ENCODE results near the gene EMC10.

EMC10 gene

GRCh38 chr19:50516456-50516855, 40.1 kb downstream of the EMC10 start:
- H2AFZ ChIP-seq (ENCODE audit: insufficient read depth, low read length, poor library complexity) = no peak overlapping the region

DNA sequence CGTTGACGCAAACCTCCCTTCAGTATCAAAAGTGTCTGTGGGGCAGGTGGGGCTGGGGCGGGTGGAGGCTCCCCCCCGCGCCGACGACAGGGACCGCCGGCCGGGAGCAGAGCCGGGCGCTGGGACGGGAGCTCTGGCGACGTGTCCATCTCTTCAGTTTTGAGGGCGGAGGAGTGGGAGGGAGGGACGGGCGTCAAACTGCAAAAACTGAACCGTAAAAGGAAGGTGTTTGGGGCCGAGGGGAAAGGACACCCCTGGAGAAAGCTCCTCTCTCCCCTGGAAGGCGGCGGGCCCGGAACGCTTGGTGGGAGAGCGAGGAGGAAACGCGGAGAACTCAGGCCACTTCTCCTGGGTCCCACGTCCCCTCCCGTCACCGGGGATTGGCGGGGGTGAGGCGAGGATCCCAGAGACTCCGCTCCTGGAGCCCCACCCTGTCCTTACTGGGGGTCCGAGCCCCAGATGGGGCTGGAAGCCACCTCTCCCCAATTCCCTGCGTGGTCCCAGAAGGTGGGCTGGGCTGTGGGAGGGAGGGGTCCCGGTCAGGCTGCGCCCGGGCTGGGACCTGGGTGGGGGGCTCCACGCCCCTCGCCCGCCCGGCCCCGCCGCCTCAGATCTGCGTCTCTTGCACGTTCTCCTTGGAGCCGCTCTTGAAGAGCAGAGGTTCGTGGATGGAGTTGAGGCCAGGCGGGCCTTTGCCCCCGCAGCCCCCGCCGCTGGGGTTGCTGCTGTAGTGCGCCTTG, 40.8 kb downstream of the EMC10 start:
- peaks cover 16% of the 10 kb centered on the region for H3K9me3 ChIP-seq (ENCODE audit: insufficient read depth, low read depth, low read length)
- H4K12ac ChIP-seq (ENCODE audit: low read depth, low read length) = no peak overlapping the region
- H3K27ac ChIP-seq (ENCODE audit: low read depth, low read length) = no peak overlapping the region
- no peaks in the 10 kb centered on the region for H3K79me1 ChIP-seq (ENCODE audit: low read length)
- no peak overlapping the region for H4K8ac ChIP-seq (ENCODE audit: low read depth, low read length)
- no peak overlapping the region for H2BK12ac ChIP-seq (ENCODE audit: low read length)
- no peak overlapping the region for H2AK5ac ChIP-seq (ENCODE audit: low read length)
- H2AFZ ChIP-seq (ENCODE audit: insufficient read depth, low read length, poor library complexity) = no peak overlapping the region
- no peak overlapping the region for H2BK5ac ChIP-seq (ENCODE audit: low read depth, low read length, poor library complexity)
- no peak overlapping the region for H3K4me3 ChIP-seq (ENCODE audit: low read depth, low read length)
- no peak overlapping the region for H3K14ac ChIP-seq (ENCODE audit: low read length)
- no peak overlapping the region for H4K91ac ChIP-seq (ENCODE audit: low read depth, low read length)
- H3K79me2 ChIP-seq (ENCODE audit: control insufficient read depth, insufficient read depth, low read length, poor library complexity) = no peaks in the 10 kb centered on the region
- no peak overlapping the region for H3K9ac ChIP-seq (ENCODE audit: low read length)
- H3K4me2 ChIP-seq (ENCODE audit: low read length) = no peak overlapping the region
- no peak for DNase-seq
- no peak overlapping the region for H3K18ac ChIP-seq (ENCODE audit: low read length)
- no peak overlapping the region for H3K23ac ChIP-seq (ENCODE audit: low read length)
- no CpG with 5 or more reads among the region's 53 CpGs for WGBS (ENCODE audit: extremely low coverage, insufficient coverage, insufficient read length)
- H2BK120ac ChIP-seq (ENCODE audit: insufficient read depth, low read length, poor library complexity) = no peak overlapping the region
- no peaks in the 10 kb centered on the region for H3K27me3 ChIP-seq (ENCODE audit: insufficient read depth, low read length)
- no peaks in the 10 kb centered on the region for H3K36me3 ChIP-seq (ENCODE audit: control insufficient read depth in 1 of 2, insufficient read depth in 2 of 2, low read length in 2 of 2)
- H3K4ac ChIP-seq (ENCODE audit: low read depth, low read length) = no peak overlapping the region
- H3K4me1 ChIP-seq (ENCODE audit: control insufficient read depth in 1 of 2, insufficient read depth in 2 of 2, low read length in 2 of 2) = peaks cover 0 to under 1% of the 10 kb centered on the region in 2 experiments

More at GRCh38 chr19:50516456-50516855, 40.1 kb downstream of the EMC10 start:
- no peak overlapping the region for H3K4me2 ChIP-seq (ENCODE audit: low read length)
- peaks cover 2% of the 10 kb centered on the region in 2 experiments for H3K4me1 ChIP-seq (ENCODE audit: control insufficient read depth in 1 of 2, insufficient read depth in 2 of 2, low read length in 2 of 2)
- no peak overlapping the region for H4K12ac ChIP-seq (ENCODE audit: low read depth, low read length)
- H3K4me3 ChIP-seq (ENCODE audit: low read depth, low read length) = no peak overlapping the region
- H4K91ac ChIP-seq (ENCODE audit: low read depth, low read length) = no peak overlapping the region
- H3K36me3 ChIP-seq (ENCODE audit: control insufficient read depth in 1 of 2, insufficient read depth in 2 of 2, low read length in 2 of 2) = no peaks in the 10 kb centered on the region
- no peak for DNase-seq
- no peak overlapping the region for H2BK12ac ChIP-seq (ENCODE audit: low read length)
- no peaks in the 10 kb centered on the region for H3K27me3 ChIP-seq (ENCODE audit: insufficient read depth, low read length)
- no peak overlapping the region for H2AK5ac ChIP-seq (ENCODE audit: low read length)
- no peaks in the 10 kb centered on the region for H3K79me2 ChIP-seq (ENCODE audit: control insufficient read depth, insufficient read depth, low read length, poor library complexity)
- WGBS (ENCODE audit: extremely low coverage, insufficient coverage, insufficient read length) = no CpG with 5 or more reads among the region's 12 CpGs
- H3K27ac ChIP-seq (ENCODE audit: low read depth, low read length) = no peak overlapping the region
- peaks cover 2% of the 10 kb centered on the region for H3K79me1 ChIP-seq (ENCODE audit: low read length)
- H4K8ac ChIP-seq (ENCODE audit: low read depth, low read length) = no peak overlapping the region
- no peak overlapping the region for H3K18ac ChIP-seq (ENCODE audit: low read length)
- no peak overlapping the region for H3K14ac ChIP-seq (ENCODE audit: low read length)
- no peak overlapping the region for H2BK120ac ChIP-seq (ENCODE audit: insufficient read depth, low read length, poor library complexity)
- no peak overlapping the region for H3K4ac ChIP-seq (ENCODE audit: low read depth, low read length)
- H3K9ac ChIP-seq (ENCODE audit: low read length) = no peak overlapping the region
- H3K9me3 ChIP-seq (ENCODE audit: insufficient read depth, low read depth, low read length) = peaks cover 16% of the 10 kb centered on the region
- no peak overlapping the region for H2BK5ac ChIP-seq (ENCODE audit: low read depth, low read length, poor library complexity)
- no peak overlapping the region for H3K23ac ChIP-seq (ENCODE audit: low read length)

- no peak overlapping the region for H3K27ac ChIP-seq (ENCODE audit: low read depth, low read length)
- no peak overlapping the region for H3K14ac ChIP-seq (ENCODE audit: low read length)
- no peak overlapping the region for H2BK12ac ChIP-seq (ENCODE audit: low read length)
- H3K4me2 ChIP-seq (ENCODE audit: low read length) = no peak overlapping the region
- no CpG with 5 or more reads among the region's 37 CpGs for WGBS (ENCODE audit: extremely low coverage, insufficient coverage, insufficient read length)
- no peak overlapping the region for H4K91ac ChIP-seq (ENCODE audit: low read depth, low read length)
- no peaks in the 10 kb centered on the region for H3K36me3 ChIP-seq (ENCODE audit: control insufficient read depth in 1 of 2, insufficient read depth in 2 of 2, low read length in 2 of 2)
- no peak overlapping the region for H3K18ac ChIP-seq (ENCODE audit: low read length)
- no peak for DNase-seq
- H3K9ac ChIP-seq (ENCODE audit: low read length) = no peak overlapping the region
- H3K27me3 ChIP-seq (ENCODE audit: insufficient read depth, low read length) = no peaks in the 10 kb centered on the region
- H3K23ac ChIP-seq (ENCODE audit: low read length) = no peak overlapping the region
- H3K79me2 ChIP-seq (ENCODE audit: control insufficient read depth, insufficient read depth, low read length, poor library complexity) = no peaks in the 10 kb centered on the region
- no peak overlapping the region for H2AK5ac ChIP-seq (ENCODE audit: low read length)
- H3K9me3 ChIP-seq (ENCODE audit: insufficient read depth, low read depth, low read length) = peaks cover 16% of the 10 kb centered on the region
- H2BK5ac ChIP-seq (ENCODE audit: low read depth, low read length, poor library complexity) = no peak overlapping the region
- H3K4me3 ChIP-seq (ENCODE audit: low read depth, low read length) = no peak overlapping the region
- H3K79me1 ChIP-seq (ENCODE audit: low read length) = no peaks in the 10 kb centered on the region
- H4K8ac ChIP-seq (ENCODE audit: low read depth, low read length) = no peak overlapping the region
- H2BK120ac ChIP-seq (ENCODE audit: insufficient read depth, low read length, poor library complexity) = no peak overlapping the region
- H2AFZ ChIP-seq (ENCODE audit: insufficient read depth, low read length, poor library complexity) = no peak overlapping the region
- no peak overlapping the region for H4K12ac ChIP-seq (ENCODE audit: low read depth, low read length)
- no peaks in the 10 kb centered on the region for H3K4me1 ChIP-seq (ENCODE audit: control insufficient read depth in 1 of 2, insufficient read depth in 2 of 2, low read length in 2 of 2)
- H3K4ac ChIP-seq (ENCODE audit: low read depth, low read length) = no peak overlapping the region
Observed at GRCh38 chr19:50517704-50518075, 41.4 kb downstream of the EMC10 start.

DNA sequence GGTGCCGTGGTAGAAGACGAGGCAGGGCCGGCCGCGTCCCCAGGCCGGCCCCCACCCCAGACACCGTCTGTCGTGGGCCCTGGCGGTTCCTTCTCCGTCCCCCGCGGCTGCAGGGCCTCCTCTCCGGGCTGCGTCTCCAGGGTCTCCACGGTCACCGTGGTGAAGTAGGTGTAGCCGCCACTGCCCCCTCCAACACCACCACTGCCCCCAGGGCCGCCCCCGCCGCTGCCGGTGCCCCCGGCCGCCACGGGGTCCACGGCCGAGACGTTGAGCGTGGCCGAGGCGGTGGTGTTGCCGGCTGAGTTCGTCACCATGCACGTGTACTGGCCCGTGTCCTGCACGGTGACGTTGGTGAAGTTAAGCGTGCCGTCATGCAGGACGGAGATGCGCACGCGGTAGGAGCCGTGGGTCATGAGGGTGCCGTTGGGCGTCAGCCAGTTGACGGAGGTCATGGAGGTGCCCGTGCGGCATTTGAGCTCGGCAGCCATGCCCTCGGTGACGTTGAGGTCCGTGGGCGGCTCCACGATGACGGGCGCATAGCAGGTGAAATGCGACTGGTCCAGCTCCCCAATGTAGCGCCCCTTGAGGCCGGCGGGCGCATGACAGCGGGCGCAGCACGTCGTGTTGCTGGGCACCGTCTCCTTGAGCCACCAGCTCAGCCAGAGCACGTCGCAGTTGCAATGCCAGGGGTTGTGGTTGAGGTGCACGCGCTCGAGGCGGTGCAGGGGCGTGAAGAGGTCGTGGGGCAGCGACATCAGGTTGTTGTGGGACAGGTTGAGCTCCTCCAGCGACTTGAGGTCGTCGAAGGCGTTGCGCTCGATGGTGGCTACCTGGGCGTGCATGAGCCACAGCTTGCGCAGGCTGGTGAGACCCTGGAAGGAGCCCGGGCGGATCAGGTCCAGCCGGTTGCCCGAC, 42.0 kb downstream of the EMC10 start:
- Histone ChIP-seq H2AK5ac (ENCODE audit: low read length) (no peak overlapping the region), H2AFZ (ENCODE audit: insufficient read depth, low read length, poor library complexity) (no peak overlapping the region), H3K79me2 (ENCODE audit: control insufficient read depth, insufficient read depth, low read length, poor library complexity) (no peaks in the 10 kb centered on the region), H3K18ac (ENCODE audit: low read length) (no peak overlapping the region), H3K4me3 (ENCODE audit: low read depth, low read length) (peak overlapping the region; percentile 18), H3K23ac (ENCODE audit: low read length) (no peak overlapping the region), H2BK120ac (ENCODE audit: insufficient read depth, low read length, poor library complexity) (no peak overlapping the region), H3K4me1 (ENCODE audit: control insufficient read depth in 1 of 2, insufficient read depth in 2 of 2, low read length in 2 of 2) (no peaks in the 10 kb centered on the region), H3K14ac (ENCODE audit: low read length) (no peak overlapping the region), H3K4ac (ENCODE audit: low read depth, low read length) (no peak overlapping the region), H3K9me3 (ENCODE audit: insufficient read depth, low read depth, low read length) (peaks cover 16% of the 10 kb centered on the region), H2BK5ac (ENCODE audit: low read depth, low read length, poor library complexity) (no peak overlapping the region), H4K91ac (ENCODE audit: low read depth, low read length) (no peak overlapping the region), H4K8ac (ENCODE audit: low read depth, low read length) (no peak overlapping the region), H3K27me3 (ENCODE audit: insufficient read depth, low read length) (no peaks in the 10 kb centered on the region), H3K4me2 (ENCODE audit: low read length) (no peak overlapping the region), H2BK12ac (ENCODE audit: low read length) (no peak overlapping the region), H3K27ac (ENCODE audit: low read depth, low read length) (no peak overlapping the region), H4K12ac (ENCODE audit: low read depth, low read length) (no peak overlapping the region), H3K36me3 (ENCODE audit: control insufficient read depth in 1 of 2, insufficient read depth in 2 of 2, low read length in 2 of 2) (no peaks in the 10 kb centered on the region), H3K79me1 (ENCODE audit: low read length) (no peaks in the 10 kb centered on the region), H3K9ac (ENCODE audit: low read length) (no peak overlapping the region)
- DNase-seq = no peak
- no CpG with 5 or more reads among the region's 87 CpGs for WGBS (ENCODE audit: extremely low coverage, insufficient coverage, insufficient read length)
